HepG2 (cell line): Measurements from ENCODE around the gene RABEPK. TPM values are rescaled to one million over a fixed set of nuclear protein-coding genes. Genes with fewer than 3 reads are reported as not detected.

Source experiments
- CENPT ChIP-seq: sonication (generic); formaldehyde crosslinking; IDR thresholded peaks from 2 replicates; pipeline ENCODE4 v1.8.0; 2022; ENCODE audit warnings: low read depth, mild to moderate bottlenecking, moderate library complexity, missing genetic modification reagents
- GFI1 ChIP-seq: sonication (generic); formaldehyde crosslinking; IDR thresholded peaks from 2 replicates; pipeline ENCODE4 v1.5.0; 2020; ENCODE audit warnings: missing genetic modification reagents, mild to moderate bottlenecking, borderline replicate concordance
- KAT7 ChIP-seq: IDR thresholded peaks from 2 replicates; pipeline ENCODE4 v1.6.1; 2018; ENCODE audit warnings: borderline replicate concordance, missing compliant biosample characterization
- MEF2D ChIP-seq: sonication (generic); formaldehyde crosslinking; IDR thresholded peaks from 2 replicates; pipeline ENCODE4 v1.5.1; 2020; ENCODE audit warnings: mild to moderate bottlenecking, missing genetic modification reagents
- NPAS2 ChIP-seq: sonication (generic); formaldehyde crosslinking; IDR thresholded peaks from 2 replicates; pipeline ENCODE4 v1.8.0; 2022; ENCODE audit warnings: mild to moderate bottlenecking, missing genetic modification reagents, borderline replicate concordance
- PITX1 ChIP-seq: sonication (generic); formaldehyde crosslinking; IDR thresholded peaks from 2 replicates; pipeline ENCODE4 v1.5.1; 2020; ENCODE audit warnings: mild to moderate bottlenecking, missing genetic modification reagents
- RBM39 ChIP-seq: fragments of 200-400 bp; formaldehyde crosslinking; IDR thresholded peaks from one replicate; pipeline ENCODE4 v1.6.1; 2018; ENCODE audit warnings: antibody characterized with exemption, mild to moderate bottlenecking, low read depth, low read length; ENCODE audit not compliant: poor library complexity, severe bottlenecking
- RXRA ChIP-seq: sonication (generic); formaldehyde crosslinking; IDR thresholded peaks from 2 replicates; pipeline ENCODE4 v1.5.1; 2020; ENCODE audit warnings: missing genetic modification reagents
- ZC3H4 ChIP-seq: sonication (generic); formaldehyde crosslinking; IDR thresholded peaks from 2 replicates; pipeline ENCODE4 v1.4.0; 2020; ENCODE audit warnings: missing genetic modification reagents, borderline replicate concordance
- ZNF234 ChIP-seq: sonication (generic); formaldehyde crosslinking; conservative IDR thresholded peaks from 2 replicates; pipeline ENCODE4 v1.5.1; 2020; ENCODE audit warnings: mild to moderate bottlenecking, missing genetic modification reagents
- ZNF317 ChIP-seq: sonication (generic); formaldehyde crosslinking; IDR thresholded peaks from 2 replicates; pipeline ENCODE4 v1.5.0; 2020; ENCODE audit warnings: mild to moderate bottlenecking, missing genetic modification reagents
- ZNF382 ChIP-seq: sonication (generic); formaldehyde crosslinking; IDR thresholded peaks from 2 replicates; pipeline ENCODE4 v1.5.0; 2020; ENCODE audit warnings: missing genetic modification reagents, mild to moderate bottlenecking, borderline replicate concordance
- ZNF768 ChIP-seq: sonication (generic); formaldehyde crosslinking; IDR thresholded peaks from 2 replicates; pipeline ENCODE4 v1.4.0; 2020; ENCODE audit warnings: missing genetic modification reagents
- ZNF782 ChIP-seq: sonication (generic); formaldehyde crosslinking; IDR thresholded peaks from 2 replicates; pipeline ENCODE4 v1.4.0; 2020; ENCODE audit warnings: missing genetic modification reagents, mild to moderate bottlenecking, borderline replicate concordance
- polyA plus RNA-seq, 8 experiments: library from polyadenylated mRNA; depleted of rRNA in 3 of 8; stranded (reverse) in 7 of 8; unstranded in 1 of 8; fragments of >200 nt; fragmentation: Illumina TruSeq in 4 of 8; extraction: Trizol in 4 of 8; gene quantifications; 2 replicates each; pipeline versions ENCODE4 v1.2.1 to v1.2.3, GENCODE V29; 2011 to 2016; ENCODE audit warnings: low read depth in 4 of 8, missing spikeins in 1 of 8, mixed read lengths in 1 of 8; ENCODE audit not compliant: insufficient read depth in 1 of 8
- total RNA-seq, 5 experiments: library from RNA; depleted of rRNA; stranded (reverse); fragments of >200 nt; fragmentation: Illumina TruSeq; extraction: Trizol; gene quantifications; 2 replicates each; pipeline ENCODE4 v1.2.3, GENCODE V29; 2016; ENCODE audit warnings: low read depth in 1 of 5
- TF ChIP-seq, protein P1 (sequence below): sonication (generic); formaldehyde crosslinking; IDR thresholded peaks from 2 replicates; pipeline ENCODE4 v1.4.0; 2020; ENCODE audit warnings: missing genetic modification reagents, mild to moderate bottlenecking, borderline replicate concordance
- TF ChIP-seq, protein P2 (sequence below): sonication (generic); formaldehyde crosslinking; conservative IDR thresholded peaks from 2 replicates; pipeline ENCODE4 v1.5.0; 2020; ENCODE audit warnings: missing genetic modification reagents
- TF ChIP-seq, protein P3 (sequence below): sonication (generic); formaldehyde crosslinking; IDR thresholded peaks from 2 replicates; pipeline ENCODE4 v1.9.0; 2022; ENCODE audit warnings: missing genetic modification reagents, mild to moderate bottlenecking, borderline replicate concordance
- TF ChIP-seq, protein P4 (sequence below): sonication (generic); formaldehyde crosslinking; IDR thresholded peaks from 2 replicates; pipeline ENCODE4 v1.8.0; 2023; ENCODE audit warnings: mild to moderate bottlenecking, missing genetic modification reagents
- TF ChIP-seq, protein P5 (sequence below): sonication (generic); formaldehyde crosslinking; conservative IDR thresholded peaks from 2 replicates; pipeline ENCODE4 v1.8.0; 2022; ENCODE audit warnings: missing genetic modification reagents

RABEPK gene
- total and polyA plus RNA-seq, 2 of the 13 experiments (the other 11 are each of a cell fraction or from before 2014, with no cell fraction given), result 75.5 to 90.0 TPM

DNA sequence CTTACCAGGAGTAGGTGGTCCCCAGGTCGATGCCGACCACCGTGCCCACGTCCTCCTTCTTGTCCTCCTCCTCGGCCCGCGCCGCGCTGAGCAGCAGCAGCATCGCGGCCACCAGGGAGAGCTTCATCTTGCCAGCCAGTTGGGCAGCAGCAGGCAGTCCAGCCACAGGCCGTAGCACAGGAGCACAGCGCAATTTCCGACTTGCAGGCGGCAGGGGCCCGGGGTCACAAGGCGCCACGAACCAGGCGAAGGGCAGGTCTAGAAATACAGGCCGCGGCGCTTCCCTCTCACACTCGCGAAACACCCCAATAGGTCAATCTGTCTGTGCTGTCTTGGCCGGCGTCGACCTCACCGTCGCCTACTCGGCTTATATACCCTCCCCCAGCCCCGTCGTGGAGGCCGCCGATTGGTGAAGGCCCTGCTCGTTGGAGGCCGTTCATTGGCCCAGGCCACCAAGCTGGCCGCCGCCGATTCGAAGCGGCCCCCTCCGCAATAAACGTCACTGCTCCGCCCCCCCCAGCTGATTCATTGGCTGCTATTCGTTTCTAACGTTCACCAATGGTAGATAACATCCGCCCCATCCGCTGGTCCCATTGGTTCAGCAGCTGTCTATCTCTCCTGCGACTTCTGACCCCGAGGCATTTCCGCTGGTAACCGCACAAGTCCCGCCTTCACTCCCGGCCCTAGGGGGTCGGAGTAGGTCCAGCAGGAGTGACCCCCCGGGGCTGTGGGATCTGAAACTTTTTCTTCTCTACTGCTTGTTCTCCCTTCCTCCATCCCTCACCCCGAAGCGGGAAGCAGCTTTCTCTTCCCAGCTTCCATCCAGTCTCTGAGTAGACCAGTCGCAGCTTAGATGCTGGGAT is 40.9 kb downstream of the RABEPK start, which contains the start of gene HSPA5 (continued):
- TF ChIP-seq, protein P1, sequence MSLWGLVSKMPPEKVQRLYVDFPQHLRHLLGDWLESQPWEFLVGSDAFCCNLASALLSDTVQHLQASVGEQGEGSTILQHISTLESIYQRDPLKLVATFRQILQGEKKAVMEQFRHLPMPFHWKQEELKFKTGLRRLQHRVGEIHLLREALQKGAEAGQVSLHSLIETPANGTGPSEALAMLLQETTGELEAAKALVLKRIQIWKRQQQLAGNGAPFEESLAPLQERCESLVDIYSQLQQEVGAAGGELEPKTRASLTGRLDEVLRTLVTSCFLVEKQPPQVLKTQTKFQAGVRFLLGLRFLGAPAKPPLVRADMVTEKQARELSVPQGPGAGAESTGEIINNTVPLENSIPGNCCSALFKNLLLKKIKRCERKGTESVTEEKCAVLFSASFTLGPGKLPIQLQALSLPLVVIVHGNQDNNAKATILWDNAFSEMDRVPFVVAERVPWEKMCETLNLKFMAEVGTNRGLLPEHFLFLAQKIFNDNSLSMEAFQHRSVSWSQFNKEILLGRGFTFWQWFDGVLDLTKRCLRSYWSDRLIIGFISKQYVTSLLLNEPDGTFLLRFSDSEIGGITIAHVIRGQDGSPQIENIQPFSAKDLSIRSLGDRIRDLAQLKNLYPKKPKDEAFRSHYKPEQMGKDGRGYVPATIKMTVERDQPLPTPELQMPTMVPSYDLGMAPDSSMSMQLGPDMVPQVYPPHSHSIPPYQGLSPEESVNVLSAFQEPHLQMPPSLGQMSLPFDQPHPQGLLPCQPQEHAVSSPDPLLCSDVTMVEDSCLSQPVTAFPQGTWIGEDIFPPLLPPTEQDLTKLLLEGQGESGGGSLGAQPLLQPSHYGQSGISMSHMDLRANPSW (CRISPR knock-in tag), result peak; percentile 37; the same call in 1 of the 2 replicates
- peak; percentile 71; the same call in 1 of the 2 replicates for TF ChIP-seq ZNF782
- no peak; the same call in 1 of the 2 replicates for TF ChIP-seq ZNF768 (CRISPR knock-in tag)
- no peak for TF ChIP-seq GFI1 (CRISPR knock-in tag)
- TF ChIP-seq, protein P2, sequence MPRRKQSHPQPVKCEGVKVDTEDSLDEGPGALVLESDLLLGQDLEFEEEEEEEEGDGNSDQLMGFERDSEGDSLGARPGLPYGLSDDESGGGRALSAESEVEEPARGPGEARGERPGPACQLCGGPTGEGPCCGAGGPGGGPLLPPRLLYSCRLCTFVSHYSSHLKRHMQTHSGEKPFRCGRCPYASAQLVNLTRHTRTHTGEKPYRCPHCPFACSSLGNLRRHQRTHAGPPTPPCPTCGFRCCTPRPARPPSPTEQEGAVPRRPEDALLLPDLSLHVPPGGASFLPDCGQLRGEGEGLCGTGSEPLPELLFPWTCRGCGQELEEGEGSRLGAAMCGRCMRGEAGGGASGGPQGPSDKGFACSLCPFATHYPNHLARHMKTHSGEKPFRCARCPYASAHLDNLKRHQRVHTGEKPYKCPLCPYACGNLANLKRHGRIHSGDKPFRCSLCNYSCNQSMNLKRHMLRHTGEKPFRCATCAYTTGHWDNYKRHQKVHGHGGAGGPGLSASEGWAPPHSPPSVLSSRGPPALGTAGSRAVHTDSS (CRISPR knock-in tag), result 0 out of 2 replicates have a peak, but pooled peaks have one; percentile 48
- peak; percentile 72; the same call in 1 of the 2 replicates for TF ChIP-seq CENPT (CRISPR knock-in tag)
- TF ChIP-seq RXRA, result no peak; the same call in 1 of the 2 replicates
- TF ChIP-seq ZNF234, result no peak
- TF ChIP-seq ZNF382 (CRISPR knock-in tag), result no peak
- peak; percentile 100 for TF ChIP-seq RBM39
- TF ChIP-seq ZNF317 (CRISPR knock-in tag), result peak; percentile 84
- peak; percentile 80 for TF ChIP-seq PITX1 (CRISPR knock-in tag)
- TF ChIP-seq ZC3H4 (CRISPR knock-in tag), result peak; percentile 68; the same call in 1 of the 2 replicates
- no peak for TF ChIP-seq NPAS2 (CRISPR knock-in tag)
- TF ChIP-seq KAT7, result no peak; the same call in none of the 2 replicates
- no peak; the same call in none of the 2 replicates for TF ChIP-seq MEF2D (CRISPR knock-in tag)
- TF ChIP-seq, protein P3, sequence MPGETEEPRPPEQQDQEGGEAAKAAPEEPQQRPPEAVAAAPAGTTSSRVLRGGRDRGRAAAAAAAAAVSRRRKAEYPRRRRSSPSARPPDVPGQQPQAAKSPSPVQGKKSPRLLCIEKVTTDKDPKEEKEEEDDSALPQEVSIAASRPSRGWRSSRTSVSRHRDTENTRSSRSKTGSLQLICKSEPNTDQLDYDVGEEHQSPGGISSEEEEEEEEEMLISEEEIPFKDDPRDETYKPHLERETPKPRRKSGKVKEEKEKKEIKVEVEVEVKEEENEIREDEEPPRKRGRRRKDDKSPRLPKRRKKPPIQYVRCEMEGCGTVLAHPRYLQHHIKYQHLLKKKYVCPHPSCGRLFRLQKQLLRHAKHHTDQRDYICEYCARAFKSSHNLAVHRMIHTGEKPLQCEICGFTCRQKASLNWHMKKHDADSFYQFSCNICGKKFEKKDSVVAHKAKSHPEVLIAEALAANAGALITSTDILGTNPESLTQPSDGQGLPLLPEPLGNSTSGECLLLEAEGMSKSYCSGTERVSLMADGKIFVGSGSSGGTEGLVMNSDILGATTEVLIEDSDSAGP (CRISPR knock-in tag), result peak; percentile 68
- TF ChIP-seq, protein P4, sequence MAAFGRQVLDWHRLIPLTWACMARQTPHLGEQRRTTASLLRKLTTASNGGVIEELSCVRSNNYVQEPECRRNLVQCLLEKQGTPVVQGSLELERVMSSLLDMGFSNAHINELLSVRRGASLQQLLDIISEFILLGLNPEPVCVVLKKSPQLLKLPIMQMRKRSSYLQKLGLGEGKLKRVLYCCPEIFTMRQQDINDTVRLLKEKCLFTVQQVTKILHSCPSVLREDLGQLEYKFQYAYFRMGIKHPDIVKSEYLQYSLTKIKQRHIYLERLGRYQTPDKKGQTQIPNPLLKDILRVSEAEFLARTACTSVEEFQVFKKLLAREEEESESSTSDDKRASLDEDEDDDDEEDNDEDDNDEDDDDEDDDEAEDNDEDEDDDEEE (CRISPR knock-in tag), result 0 out of 2 replicates have a peak, but pooled peaks have one; percentile 11
- TF ChIP-seq, protein P5, sequence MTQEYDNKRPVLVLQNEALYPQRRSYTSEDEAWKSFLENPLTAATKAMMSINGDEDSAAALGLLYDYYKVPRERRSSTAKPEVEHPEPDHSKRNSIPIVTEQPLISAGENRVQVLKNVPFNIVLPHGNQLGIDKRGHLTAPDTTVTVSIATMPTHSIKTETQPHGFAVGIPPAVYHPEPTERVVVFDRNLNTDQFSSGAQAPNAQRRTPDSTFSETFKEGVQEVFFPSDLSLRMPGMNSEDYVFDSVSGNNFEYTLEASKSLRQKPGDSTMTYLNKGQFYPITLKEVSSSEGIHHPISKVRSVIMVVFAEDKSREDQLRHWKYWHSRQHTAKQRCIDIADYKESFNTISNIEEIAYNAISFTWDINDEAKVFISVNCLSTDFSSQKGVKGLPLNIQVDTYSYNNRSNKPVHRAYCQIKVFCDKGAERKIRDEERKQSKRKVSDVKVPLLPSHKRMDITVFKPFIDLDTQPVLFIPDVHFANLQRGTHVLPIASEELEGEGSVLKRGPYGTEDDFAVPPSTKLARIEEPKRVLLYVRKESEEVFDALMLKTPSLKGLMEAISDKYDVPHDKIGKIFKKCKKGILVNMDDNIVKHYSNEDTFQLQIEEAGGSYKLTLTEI (CRISPR knock-in tag), result no peak
